Small intestine (tissue), 7 donors: ENCODE results near the gene MAN1B1. TPM values are rescaled to one million over a fixed set of nuclear protein-coding genes. Genes with fewer than 3 reads are reported as not detected.
A peak's percentile ranks its signal among the peaks of the same experiment; 100 is the strongest.

Experiments used
- DNase-seq, 2 donors: peaks; one replicate each; pipeline versions ENCODE4 v3.0.0 to v3.0.0-alpha.2; 2013
- FAIRE-seq: peaks from 2 replicates; lab custom pipeline; 2012; peaks lifted over from hg19 to GRCh38; lab: Jason Lieb, UNC
- H3K27ac ChIP-seq, 3 donors: one replicate each; pipeline ENCODE4 v1.5.1; 2013; ENCODE audit warnings: low read length in 2 of 3, mild to moderate bottlenecking in 2 of 3, control low read depth in 1 of 3, inconsistent platforms in 1 of 3, low read depth in 1 of 3, moderate library complexity in 1 of 3
- H3K27me3 ChIP-seq, 3 donors: one replicate each; pipeline ENCODE4 v1.6.1; 2013; ENCODE audit warnings: low read length in 3 of 3, inconsistent platforms in 1 of 3; ENCODE audit not compliant: control insufficient read depth in 3 of 3, insufficient read depth in 3 of 3
- H3K36me3 ChIP-seq, 3 donors: one replicate each; pipeline ENCODE4 v1.6.1; 2013; ENCODE audit warnings: low read length in 3 of 3, inconsistent platforms in 1 of 3, low read depth in 1 of 3, mild to moderate bottlenecking in 1 of 3, moderate library complexity in 1 of 3; ENCODE audit not compliant: control insufficient read depth in 3 of 3, insufficient read depth in 2 of 3
- H3K4me1 ChIP-seq, 3 donors: one replicate each; pipeline ENCODE4 v1.6.1; 2013; ENCODE audit warnings: low read length in 2 of 3, inconsistent platforms in 1 of 3, low read depth in 1 of 3, mild to moderate bottlenecking in 1 of 3, moderate library complexity in 1 of 3; ENCODE audit not compliant: control insufficient read depth in 3 of 3, insufficient read depth in 2 of 3
- H3K4me3 ChIP-seq, 3 donors: one replicate each; pipeline ENCODE4 v1.5.1; 2013; ENCODE audit warnings: low read length in 3 of 3, control low read depth in 1 of 3, inconsistent platforms in 1 of 3, low read depth in 1 of 3, mild to moderate bottlenecking in 1 of 3, moderate library complexity in 1 of 3
- H3K9me3 ChIP-seq, 2 donors: one replicate each; pipeline ENCODE4 v1.6.1; 2013; ENCODE audit warnings: low read depth in 1 of 2, low read length in 1 of 2; ENCODE audit not compliant: control insufficient read depth in 2 of 2, insufficient read depth in 1 of 2
- WGBS, 3 donors: extraction: QIAGEN DNeasy Blood & Tissue Kit; methylation state at CpG; one replicate each; pipeline ENCODE4 v1.1.7; 2013; 5-methylcytosine and 5-hydroxymethylcytosine counted together
- polyA plus RNA-seq, 4 donors: library from polyadenylated mRNA; stranded (reverse) in 3 of 4; unstranded in 1 of 4; fragments of 200-250 nt in 3 of 4; fragments of 120-200 nt in 1 of 4; gene quantifications; one replicate each; pipeline versions ENCODE4 v1.2.1 to v1.2.3, GENCODE V29; 2013
- donor health status: healthy with polysubstance abuse.
- donor health status: control.
- donor health status: control.
- donor health status: Bipolar disorder and iron deficiency.
- donor health status: healthy.

MAN1B1 gene
- polyA plus RNA-seq, 4 donors, result 40.3 to 69.4 (median 42.5) TPM

DNA sequence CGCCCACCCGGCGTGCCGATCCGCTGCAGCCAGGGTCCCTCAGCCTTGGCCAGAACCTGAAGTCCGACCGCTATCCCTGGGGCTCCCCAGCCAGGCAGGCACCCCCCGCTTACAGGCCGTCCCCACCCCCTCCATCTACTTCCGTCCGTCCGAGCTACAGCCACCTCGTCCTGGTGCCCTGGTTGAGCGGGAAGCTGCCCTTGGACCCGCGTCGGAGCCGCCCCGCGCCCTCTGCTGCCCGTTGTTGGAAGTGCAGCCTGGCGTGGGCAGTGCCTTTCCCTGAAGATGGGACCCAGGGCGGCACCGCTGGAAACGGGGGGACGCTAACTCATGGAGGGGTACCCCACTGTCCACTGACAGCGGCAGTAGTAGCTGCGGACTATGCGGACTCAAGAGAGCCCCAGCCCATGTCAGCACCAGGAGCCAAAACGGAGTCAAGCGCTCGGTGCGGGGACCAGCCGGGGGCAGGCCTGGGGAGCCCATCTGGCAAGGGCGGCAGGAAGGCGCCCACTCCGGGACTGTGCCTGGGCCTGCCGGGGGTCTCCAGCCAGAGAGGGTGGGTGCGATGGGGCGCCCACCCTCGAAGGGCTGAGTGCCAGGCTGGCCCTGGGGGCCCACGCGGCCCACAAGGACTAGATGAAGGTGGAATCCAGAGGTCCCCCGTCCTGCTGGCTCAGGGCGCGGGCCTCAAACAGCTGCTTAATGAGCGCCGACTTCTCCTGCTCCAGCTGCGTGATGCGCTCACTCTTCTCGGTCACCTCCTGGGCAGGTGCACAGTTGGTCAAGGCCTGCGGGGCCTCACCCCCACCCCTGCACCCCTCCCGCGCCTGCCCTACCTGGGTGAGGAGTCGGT lies 22.5 kb upstream of the MAN1B1 start:
- peaks cover 0 to 32% (median 0%) of the 10 kb centered on the region in 3 donors for H3K36me3 ChIP-seq
- DNase-seq (peak; percentile 55 to 70), FAIRE-seq (no peak)
- no peak overlapping the region for H3K27ac ChIP-seq
- peaks cover 0 to 15% (median 0%) of the 10 kb centered on the region in 3 donors for H3K4me1 ChIP-seq
- H3K27me3 ChIP-seq, result peaks cover 0 to 2% (median 0%) of the 10 kb centered on the region in 3 donors
- H3K4me3 ChIP-seq, result no peak overlapping the region
- no peaks in the 10 kb centered on the region for H3K9me3 ChIP-seq
- WGBS, 3 donors, result 43 to 53% (median 51%) methylated on average over 49 to 55 of the region's 55 CpGs

DNA sequence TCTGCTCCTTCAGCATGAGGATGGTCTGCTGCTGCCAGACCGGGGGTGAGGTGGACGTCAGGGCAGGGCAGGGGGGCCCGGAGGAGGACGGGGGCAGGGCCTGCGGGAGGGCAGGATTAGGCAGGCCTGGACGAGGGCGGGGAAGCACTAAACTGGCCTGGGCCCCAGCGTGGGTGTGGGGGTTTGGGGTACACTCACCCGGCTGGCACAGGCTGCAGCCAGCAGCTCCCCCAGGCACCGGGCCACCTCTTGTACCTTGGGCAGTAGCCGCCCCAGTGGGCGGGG lies 22.0 kb upstream of the MAN1B1 start:
- H3K27ac ChIP-seq, result no peak overlapping the region
- DNase-seq (no peak), FAIRE-seq (no peak)
- H3K9me3 ChIP-seq, result no peaks in the 10 kb centered on the region
- H3K4me1 ChIP-seq, result peaks cover 0 to 20% (median 0%) of the 10 kb centered on the region in 3 donors
- H3K36me3 ChIP-seq, result peaks cover 0 to 32% (median 0%) of the 10 kb centered on the region in 3 donors
- WGBS, 3 donors, result 85 to 92% (median 89%) methylated on average over 9 to 12 of the region's 12 CpGs
- H3K4me3 ChIP-seq, result no peak overlapping the region
- peaks cover 0 to 6% (median 0%) of the 10 kb centered on the region in 3 donors for H3K27me3 ChIP-seq

DNA sequence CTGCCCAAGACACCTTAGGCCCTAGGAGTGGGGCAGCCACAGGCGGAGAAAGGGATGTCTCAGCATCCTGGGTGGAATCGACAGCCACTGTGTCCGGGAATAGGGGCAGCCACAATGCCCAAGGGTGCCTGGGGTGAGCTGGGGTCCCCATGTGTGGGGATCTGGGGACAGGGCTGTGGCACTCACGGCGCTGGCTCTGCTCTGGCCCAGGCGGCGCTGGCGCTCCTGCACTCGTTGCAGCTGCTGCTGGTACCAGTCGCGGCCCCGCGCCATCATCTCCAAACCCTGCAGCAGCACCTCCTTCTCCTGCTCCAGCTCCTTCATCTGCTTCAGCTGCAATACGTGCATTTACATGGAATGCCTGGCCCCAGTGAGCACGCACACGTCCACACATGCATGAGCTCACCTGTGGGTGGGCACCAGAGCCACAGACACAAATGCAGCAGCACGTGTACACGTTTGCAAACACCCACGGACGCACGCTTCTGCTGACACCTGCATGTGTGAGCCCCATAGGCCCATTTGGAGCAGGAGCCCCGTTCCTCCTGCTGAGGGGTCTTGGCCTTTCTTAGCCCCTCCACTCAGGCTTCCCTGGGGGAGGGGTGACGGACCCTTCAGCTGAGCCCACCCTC lies 21.3 kb upstream of the MAN1B1 start:
- H3K27me3 ChIP-seq, result peaks cover 0 to 6% (median 0%) of the 10 kb centered on the region in 3 donors
- DNase-seq (no peak), FAIRE-seq (no peak)
- peaks cover 0 to 32% (median 0%) of the 10 kb centered on the region in 3 donors for H3K36me3 ChIP-seq
- WGBS, 3 donors, result 93 to 95% (median 93%) methylated on average over 15 to 23 of the region's 23 CpGs
- H3K9me3 ChIP-seq, result no peaks in the 10 kb centered on the region
- H3K27ac ChIP-seq, result no peak overlapping the region
- peaks cover 0 to 20% (median 0%) of the 10 kb centered on the region in 3 donors for H3K4me1 ChIP-seq
- H3K4me3 ChIP-seq, result no peak overlapping the region

DNA sequence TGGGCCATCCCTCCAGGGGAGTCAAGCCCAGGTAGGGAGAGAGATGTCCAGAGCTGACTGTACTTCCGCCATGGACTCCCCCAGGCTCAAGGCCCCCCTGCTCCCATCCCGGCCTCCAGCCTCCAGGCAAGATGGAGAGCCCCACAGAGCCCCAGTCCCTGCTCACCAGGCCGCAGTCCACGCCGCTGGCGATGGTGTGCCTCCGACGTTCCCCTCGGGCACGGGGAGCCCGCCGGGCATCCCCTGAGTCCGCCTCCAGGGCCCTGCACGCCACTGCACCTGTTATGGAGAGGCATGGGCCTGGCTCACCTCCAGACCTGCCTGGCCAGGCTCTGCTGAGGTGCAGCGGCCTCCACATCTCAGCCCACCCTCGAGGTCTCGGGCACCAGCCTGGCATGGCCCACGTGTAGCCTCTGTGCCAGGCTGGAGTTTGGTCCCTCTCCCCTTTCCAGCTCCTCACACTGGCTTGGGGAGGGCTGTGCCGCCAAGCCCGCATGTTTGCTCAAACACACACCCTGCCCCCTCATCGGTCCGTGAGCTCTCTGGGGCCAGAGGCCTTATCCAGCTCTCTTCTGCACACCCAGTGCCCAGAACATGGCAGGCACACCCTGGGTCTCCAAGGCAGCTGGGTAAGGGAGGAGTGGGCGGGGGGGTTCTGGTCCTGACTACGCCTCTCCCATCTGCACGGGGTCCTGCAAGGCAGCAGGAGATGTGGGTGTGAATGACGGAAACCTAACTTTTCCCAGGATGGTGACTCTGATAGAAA lies 20.5 kb upstream of the MAN1B1 start:
- Histone ChIP-seq H3K9me3 (no peaks in the 10 kb centered on the region), H3K27me3 (peaks cover 0 to 6% (median 0%) of the 10 kb centered on the region in 3 donors), H3K27ac (no peak overlapping the region), H3K4me3 (no peak overlapping the region), H3K36me3 (peaks cover 0 to 32% (median 0%) of the 10 kb centered on the region in 3 donors), H3K4me1 (peaks cover 0 to 27% (median 0%) of the 10 kb centered on the region in 3 donors)
- FAIRE-seq (no peak), DNase-seq (no peak)
- WGBS, 3 donors, result 81 to 89% (median 88%) methylated on average over 24 to 26 of the region's 26 CpGs

DNA sequence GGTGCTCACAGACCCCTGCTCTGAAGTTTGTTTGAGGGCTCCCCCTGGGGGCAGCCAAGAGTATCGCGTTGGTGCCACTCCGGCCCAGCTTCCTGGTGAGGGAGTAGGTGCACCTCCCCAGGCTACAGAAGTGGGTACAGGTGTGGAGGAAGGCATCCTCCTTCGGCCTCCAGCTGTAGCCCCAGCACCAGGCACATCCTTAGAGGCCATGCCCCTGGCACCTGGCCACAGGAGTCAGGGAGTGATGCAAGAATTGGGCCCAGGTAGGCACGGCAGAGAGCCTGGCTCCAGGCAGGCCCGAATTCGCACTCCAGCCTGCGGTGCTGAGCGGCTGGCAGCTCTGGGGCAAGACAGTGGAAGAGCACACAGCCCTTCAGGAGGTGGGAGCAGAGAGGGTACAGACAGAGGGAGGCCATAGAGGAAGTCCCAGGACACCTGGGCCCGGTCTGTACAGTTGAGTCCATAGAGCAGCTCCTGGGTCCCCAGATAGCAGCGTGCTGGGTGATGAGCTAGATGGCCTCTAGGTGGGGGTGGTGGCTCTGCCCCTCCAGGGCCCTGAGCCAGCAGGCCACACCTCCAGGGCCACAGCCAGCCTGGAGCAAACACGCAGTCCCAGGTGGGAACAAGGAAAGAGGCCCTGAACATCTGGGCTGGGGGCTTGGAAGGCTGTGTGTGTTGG lies 18.8 kb upstream of the MAN1B1 start:
- peak; percentile 90 to 93 for DNase-seq
- H3K36me3 ChIP-seq, result peaks cover 0 to 29% (median 0%) of the 10 kb centered on the region in 3 donors
- H3K9me3 ChIP-seq, result no peaks in the 10 kb centered on the region
- H3K4me1 ChIP-seq, result peaks cover 0 to 29% (median 0%) of the 10 kb centered on the region in 3 donors
- WGBS, 3 donors, result 30 to 49% (median 38%) methylated on average over 12 of the region's 12 CpGs
- no peak overlapping the region for H3K4me3 ChIP-seq
- peak overlapping the region in 2 of 3 donors; percentile 47 to 52 for H3K27ac ChIP-seq
- H3K27me3 ChIP-seq, result peaks cover 0 to 6% (median 0%) of the 10 kb centered on the region in 3 donors
- FAIRE-seq, result no peak

DNA sequence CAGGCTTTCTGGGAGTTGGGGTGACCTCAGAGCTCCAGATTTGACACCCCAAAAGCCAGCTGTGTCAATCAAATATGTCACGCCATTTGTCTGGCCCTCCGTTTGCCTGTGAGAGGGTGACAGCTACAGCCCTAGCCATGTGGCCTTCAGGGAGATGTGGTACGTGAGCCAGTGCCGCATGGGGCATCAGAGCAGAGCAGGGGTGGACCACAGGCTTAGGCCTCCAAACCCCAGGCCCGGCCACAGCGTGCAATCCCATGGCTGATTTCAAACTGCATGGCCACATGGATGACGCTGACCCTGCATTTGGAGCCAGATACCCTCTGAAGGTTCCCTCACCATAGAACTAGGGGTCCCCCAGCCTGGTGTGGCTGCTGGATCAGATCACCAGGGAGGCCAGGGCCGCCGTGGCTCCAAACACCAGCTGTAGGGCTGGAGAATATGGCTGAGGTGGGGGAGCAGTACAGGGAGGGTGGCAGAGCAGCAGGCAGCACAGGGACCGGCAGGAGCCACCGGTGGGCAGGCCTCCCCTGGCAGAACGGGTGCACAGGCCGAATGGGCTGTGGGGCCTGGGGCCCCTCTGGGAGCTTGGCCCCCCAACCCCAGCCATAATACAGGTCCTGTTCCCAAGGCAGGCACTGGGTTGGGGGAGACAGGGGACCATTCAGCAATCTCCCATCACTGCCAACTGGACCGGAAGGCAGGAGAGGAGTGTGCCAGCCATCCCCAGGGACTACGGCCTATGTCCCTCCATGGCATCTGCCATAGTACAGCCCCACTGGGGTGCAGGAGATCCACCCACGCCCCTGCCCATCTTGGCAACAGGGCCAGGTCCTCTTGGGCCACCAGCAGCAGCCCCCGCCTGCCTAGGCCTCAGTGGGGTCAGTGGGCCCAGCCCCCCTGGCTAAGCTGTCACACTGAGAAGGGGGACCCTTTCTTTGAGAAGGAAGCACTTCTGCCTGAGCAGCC lies 18.0 kb upstream of the MAN1B1 start:
- H3K4me1 ChIP-seq, result peaks cover 0 to 37% (median 4%) of the 10 kb centered on the region in 3 donors
- 76 to 87% (median 78%) methylated on average over 15 to 17 of the region's 17 CpGs for WGBS, 3 donors
- DNase-seq (no peak), FAIRE-seq (no peak)
- H3K9me3 ChIP-seq, result no peaks in the 10 kb centered on the region
- H3K27me3 ChIP-seq, result peaks cover 0 to 6% (median 0%) of the 10 kb centered on the region in 3 donors
- H3K4me3 ChIP-seq, result peak overlapping the region in 1 of 3 donors; percentile 49
- H3K27ac ChIP-seq, result no peak overlapping the region
- H3K36me3 ChIP-seq, result peaks cover 0 to 25% (median 0%) of the 10 kb centered on the region in 3 donors

DNA sequence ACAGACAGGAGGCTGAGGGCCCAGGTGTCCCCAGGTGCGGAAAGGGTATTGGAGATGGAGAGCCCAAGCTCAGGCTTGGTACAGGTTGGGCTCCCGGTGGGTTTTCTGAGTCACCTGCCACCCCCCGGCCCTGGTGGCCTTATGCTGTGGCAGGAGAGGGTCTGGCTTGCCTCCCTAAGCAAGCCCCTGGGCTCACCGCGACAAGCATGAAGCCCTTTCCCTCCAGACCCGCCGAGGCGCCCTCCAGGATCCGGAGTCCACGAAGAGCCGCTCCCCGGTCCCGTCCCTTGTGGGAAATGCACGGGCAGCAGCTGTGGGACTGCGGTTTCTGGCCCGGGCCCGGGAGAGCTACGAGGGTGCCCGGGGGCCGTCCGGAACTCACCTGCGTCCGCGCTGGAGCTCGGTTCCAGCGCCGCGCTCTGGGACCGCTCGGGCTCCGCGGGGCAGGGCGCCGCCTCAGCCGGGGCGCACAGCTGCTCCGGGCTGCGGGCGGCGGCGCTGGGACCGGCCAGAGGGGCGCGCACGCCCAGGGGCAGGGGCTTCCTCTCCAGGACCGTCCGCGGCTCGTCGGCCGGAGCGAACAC lies 17.2 kb upstream of the MAN1B1 start:
- H3K27me3 ChIP-seq, result peaks cover 0 to 6% (median 0%) of the 10 kb centered on the region in 3 donors
- FAIRE-seq (no peak), DNase-seq (peak in 1 of 2 donors; percentile 59)
- peak overlapping the region in 2 of 3 donors; percentile 42 to 49 for H3K4me3 ChIP-seq
- no peak overlapping the region for H3K27ac ChIP-seq
- peaks cover 0 to 42% (median 4%) of the 10 kb centered on the region in 3 donors for H3K4me1 ChIP-seq
- peaks cover 0 to 18% (median 0%) of the 10 kb centered on the region in 3 donors for H3K36me3 ChIP-seq
- H3K9me3 ChIP-seq, result no peaks in the 10 kb centered on the region
- WGBS, 3 donors, result 2 to 4% (median 3%) methylated on average over 38 to 52 of the region's 52 CpGs
